ENCODE data around the gene GRK6. TPM values are rescaled to one million over a fixed set of nuclear protein-coding genes. Genes with fewer than 3 reads are reported as not detected.
A peak's percentile ranks its signal among the peaks of the same experiment; 100 is the strongest.

The GRK6 gene
- total and polyA plus RNA-seq, 9 of the 15 experiments (the other 6 are each of a cell fraction or from before 2014, with no cell fraction given) = 0.63 to 122 (median 44.5) TPM

DNA sequence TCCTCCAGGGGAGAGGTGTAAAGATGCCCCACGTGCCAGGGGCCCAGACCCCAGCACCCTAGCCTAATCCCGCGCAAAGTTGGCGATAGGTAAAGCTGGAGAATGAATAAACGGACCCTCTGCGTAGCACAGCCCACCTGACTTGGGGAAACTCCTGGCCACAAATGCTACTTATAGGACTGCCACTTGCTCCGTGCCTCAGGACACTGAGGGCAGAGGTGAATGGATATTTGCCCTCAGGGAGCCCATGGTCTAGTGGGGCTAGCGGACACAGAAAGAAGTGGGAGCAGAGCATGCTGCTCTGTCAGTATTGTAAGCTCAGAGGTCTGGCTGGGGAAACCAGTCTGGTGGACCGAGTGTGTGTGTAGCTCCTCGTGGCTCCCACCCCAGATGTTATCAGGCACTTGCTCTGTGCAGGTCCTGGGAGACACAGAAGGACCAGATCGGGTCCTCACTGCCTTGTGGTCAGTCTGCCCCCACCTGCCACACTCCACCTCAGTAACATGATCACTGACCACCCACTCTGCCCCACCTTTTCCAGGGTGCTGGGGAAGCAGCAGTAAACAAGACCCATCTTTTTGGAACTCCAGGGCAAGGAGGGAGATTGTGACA lies 841 bp downstream of the GRK6 start (continued):
- TF ChIP-seq, protein P1, sequence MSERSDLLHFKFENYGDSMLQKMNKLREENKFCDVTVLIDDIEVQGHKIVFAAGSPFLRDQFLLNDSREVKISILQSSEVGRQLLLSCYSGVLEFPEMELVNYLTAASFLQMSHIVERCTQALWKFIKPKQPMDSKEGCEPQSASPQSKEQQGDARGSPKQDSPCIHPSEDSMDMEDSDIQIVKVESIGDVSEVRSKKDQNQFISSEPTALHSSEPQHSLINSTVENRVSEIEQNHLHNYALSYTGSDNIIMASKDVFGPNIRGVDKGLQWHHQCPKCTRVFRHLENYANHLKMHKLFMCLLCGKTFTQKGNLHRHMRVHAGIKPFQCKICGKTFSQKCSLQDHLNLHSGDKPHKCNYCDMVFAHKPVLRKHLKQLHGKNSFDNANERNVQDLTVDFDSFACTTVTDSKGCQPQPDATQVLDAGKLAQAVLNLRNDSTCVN (CRISPR knock-in tag; IDR thresholded peaks at IDR 0.05) = no peak
- 0 out of 2 replicates have a peak, but pooled peaks have one; percentile 63 for TF ChIP-seq ZNF431 (CRISPR knock-in tag; IDR thresholded peaks at IDR 0.05)
- TF ChIP-seq, protein P2, sequence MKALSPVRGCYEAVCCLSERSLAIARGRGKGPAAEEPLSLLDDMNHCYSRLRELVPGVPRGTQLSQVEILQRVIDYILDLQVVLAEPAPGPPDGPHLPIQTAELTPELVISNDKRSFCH (CRISPR knock-in tag; IDR thresholded peaks at IDR 0.05) = no peak
- TF ChIP-seq, protein P2 (tag; IDR thresholded peaks at IDR 0.05) = 0 out of 2 replicates have a peak, but pooled peaks have one; percentile 4
- TF ChIP-seq TEAD4 (IDR thresholded peaks at IDR 0.05; ENCODE audit: low read length) = 0 out of 2 replicates have a peak, but pooled peaks have one; percentile 7
- TF ChIP-seq TEAD4 (CRISPR knock-in tag; IDR thresholded peaks at IDR 0.05; ENCODE audit: borderline replicate concordance) = peak; percentile 80; the same call in 1 of the 2 replicates
- TF ChIP-seq PHF20 (IDR thresholded peaks at IDR 0.05; ENCODE audit: partially characterized antibody) = peak; percentile 31
- TF ChIP-seq RFX1 (IDR thresholded peaks at IDR 0.05) = no peak
- TF ChIP-seq ZNF274 (IDR thresholded peaks at IDR 0.05; ENCODE audit: borderline replicate concordance, low read depth, low read length) = no peak
- TF ChIP-seq, protein P3, sequence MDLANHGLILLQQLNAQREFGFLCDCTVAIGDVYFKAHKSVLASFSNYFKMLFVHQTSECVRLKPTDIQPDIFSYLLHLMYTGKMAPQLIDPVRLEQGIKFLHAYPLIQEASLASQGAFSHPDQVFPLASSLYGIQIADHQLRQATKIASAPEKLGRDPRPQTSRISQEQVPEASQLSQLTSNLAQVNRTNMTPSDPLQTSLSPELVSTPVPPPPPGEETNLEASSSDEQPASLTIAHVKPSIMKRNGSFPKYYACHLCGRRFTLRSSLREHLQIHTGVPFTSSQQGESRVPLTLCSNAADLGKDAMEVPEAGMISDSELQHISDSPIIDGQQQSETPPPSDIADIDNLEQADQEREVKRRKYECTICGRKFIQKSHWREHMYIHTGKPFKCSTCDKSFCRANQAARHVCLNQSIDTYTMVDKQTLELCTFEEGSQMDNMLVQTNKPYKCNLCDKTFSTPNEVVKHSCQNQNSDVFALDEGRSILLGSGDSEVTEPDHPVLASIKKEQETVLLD (IDR thresholded peaks at IDR 0.05) = peak; percentile 11; the same call in 1 of the 2 replicates
- TF ChIP-seq KAT2B (IDR thresholded peaks at IDR 0.05; ENCODE audit: low read depth, low read length) = no peak
- TF ChIP-seq GATA2 (CRISPR knock-in tag; IDR thresholded peaks at IDR 0.05) = peak; percentile 64
- TF ChIP-seq, protein P4, sequence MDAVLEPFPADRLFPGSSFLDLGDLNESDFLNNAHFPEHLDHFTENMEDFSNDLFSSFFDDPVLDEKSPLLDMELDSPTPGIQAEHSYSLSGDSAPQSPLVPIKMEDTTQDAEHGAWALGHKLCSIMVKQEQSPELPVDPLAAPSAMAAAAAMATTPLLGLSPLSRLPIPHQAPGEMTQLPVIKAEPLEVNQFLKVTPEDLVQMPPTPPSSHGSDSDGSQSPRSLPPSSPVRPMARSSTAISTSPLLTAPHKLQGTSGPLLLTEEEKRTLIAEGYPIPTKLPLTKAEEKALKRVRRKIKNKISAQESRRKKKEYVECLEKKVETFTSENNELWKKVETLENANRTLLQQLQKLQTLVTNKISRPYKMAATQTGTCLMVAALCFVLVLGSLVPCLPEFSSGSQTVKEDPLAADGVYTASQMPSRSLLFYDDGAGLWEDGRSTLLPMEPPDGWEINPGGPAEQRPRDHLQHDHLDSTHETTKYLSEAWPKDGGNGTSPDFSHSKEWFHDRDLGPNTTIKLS (IDR thresholded peaks at IDR 0.05; ENCODE audit: borderline replicate concordance, low read depth) = no peak
- no peak for TF ChIP-seq BHLHE40 (IDR thresholded peaks at IDR 0.05; ENCODE audit: low read length)
- no peak for TF ChIP-seq YY1 (IDR thresholded peaks at IDR 0.05; ENCODE audit: borderline replicate concordance in 1 of 3, control insufficient read depth in 1 of 3, extremely low read depth in 1 of 3, insufficient read depth in 3 of 3, insufficient read length in 1 of 3, insufficient replicate concordance in 2 of 3, low read depth in 1 of 3, low read length in 2 of 3)

All from K562 (cell line).